HepG2 (cell line): Measurements from ENCODE around the gene CMIP. TPM values are rescaled to one million over a fixed set of nuclear protein-coding genes. Genes with fewer than 3 reads are reported as not detected.

ENCODE experiments used
- FOSL2 ChIP-seq: sonication (generic); formaldehyde crosslinking; IDR thresholded peaks from 2 replicates; pipeline ENCODE4 v1.4.0; 2020; ENCODE audit warnings: missing genetic modification reagents
- FOXJ3 ChIP-seq: sonication (generic); formaldehyde crosslinking; IDR thresholded peaks from 2 replicates; pipeline ENCODE4 v1.4.0; 2020; ENCODE audit warnings: missing genetic modification reagents, mild to moderate bottlenecking, borderline replicate concordance
- FOXP1 ChIP-seq, 2 experiments: fragments of 450-650 bp in 1 of 2; IDR thresholded peaks; 2 replicates each; pipeline ENCODE4 v1.6.1; 2017 to 2018; ENCODE audit warnings: antibody characterized with exemption in 1 of 2
- HNRNPUL1 ChIP-seq: fragments of 200-400 bp; formaldehyde crosslinking; IDR thresholded peaks from 2 replicates; pipeline ENCODE4 v1.6.1; 2017; ENCODE audit warnings: low read depth, mild to moderate bottlenecking, low read length, moderate library complexity
- KDM1A ChIP-seq: IDR thresholded peaks from 2 replicates; pipeline ENCODE4 v1.6.1; 2016; ENCODE audit warnings: missing compliant biosample characterization
- SATB2 ChIP-seq: sonication (generic); formaldehyde crosslinking; IDR thresholded peaks from 2 replicates; pipeline ENCODE4 v1.5.0; 2020; ENCODE audit warnings: missing genetic modification reagents
- TEAD3 ChIP-seq: optimal IDR thresholded peaks from 2 replicates; pipeline ENCODE3; 2016; ENCODE audit warnings: borderline replicate concordance
- TRIM24 ChIP-seq: sonication (generic); formaldehyde crosslinking; IDR thresholded peaks from 2 replicates; pipeline ENCODE4 v1.8.0; 2022; ENCODE audit warnings: mild to moderate bottlenecking, missing genetic modification reagents
- ZFP90 ChIP-seq: sonication (generic); formaldehyde crosslinking; IDR thresholded peaks from 2 replicates; pipeline ENCODE4 v1.8.0; 2022; ENCODE audit warnings: missing genetic modification reagents, mild to moderate bottlenecking, inconsistent platforms, borderline replicate concordance
- ZNF282 ChIP-seq: fragments of 450-650 bp; IDR thresholded peaks from 2 replicates; pipeline ENCODE4 v1.6.1; 2018; ENCODE audit not compliant: partially characterized antibody
- ZNF326 ChIP-seq: sonication (generic); formaldehyde crosslinking; IDR thresholded peaks from 2 replicates; pipeline ENCODE4 v1.4.0; 2020; ENCODE audit warnings: missing genetic modification reagents, borderline replicate concordance
- ZNF33A ChIP-seq: sonication (generic); formaldehyde crosslinking; IDR thresholded peaks from 2 replicates; pipeline ENCODE4 v1.5.1; 2020; ENCODE audit warnings: missing genetic modification reagents, mild to moderate bottlenecking, moderate library complexity, borderline replicate concordance
- ZNF383 ChIP-seq: sonication (generic); formaldehyde crosslinking; IDR thresholded peaks from 2 replicates; pipeline ENCODE4 v1.4.0; 2020; ENCODE audit warnings: missing genetic modification reagents, mild to moderate bottlenecking, borderline replicate concordance
- ZNF841 ChIP-seq: sonication (generic); formaldehyde crosslinking; IDR thresholded peaks from 2 replicates; pipeline ENCODE4 v1.8.1; 2023; ENCODE audit warnings: missing genetic modification reagents, borderline replicate concordance
- ZNF891 ChIP-seq: sonication (generic); formaldehyde crosslinking; IDR thresholded peaks from 2 replicates; pipeline ENCODE4 v1.5.0; 2020; ENCODE audit warnings: mild to moderate bottlenecking, missing genetic modification reagents
- ZSCAN30 ChIP-seq: sonication (generic); formaldehyde crosslinking; IDR thresholded peaks from 2 replicates; pipeline ENCODE4 v1.5.0; 2020; ENCODE audit warnings: mild to moderate bottlenecking, missing genetic modification reagents
- polyA plus RNA-seq, 8 experiments: library from polyadenylated mRNA; depleted of rRNA in 3 of 8; stranded (reverse) in 7 of 8; unstranded in 1 of 8; fragments of >200 nt; fragmentation: Illumina TruSeq in 4 of 8; extraction: Trizol in 4 of 8; gene quantifications; 2 replicates each; pipeline versions ENCODE4 v1.2.1 to v1.2.3, GENCODE V29; 2011 to 2016; ENCODE audit warnings: low read depth in 4 of 8, missing spikeins in 1 of 8, mixed read lengths in 1 of 8; ENCODE audit not compliant: insufficient read depth in 1 of 8
- total RNA-seq, 5 experiments: library from RNA; depleted of rRNA; stranded (reverse); fragments of >200 nt; fragmentation: Illumina TruSeq; extraction: Trizol; gene quantifications; 2 replicates each; pipeline ENCODE4 v1.2.3, GENCODE V29; 2016; ENCODE audit warnings: low read depth in 1 of 5
- TF ChIP-seq, protein P1 (sequence below): fragments of 450-650 bp; IDR thresholded peaks from 2 replicates; pipeline ENCODE4 v1.6.1; 2016
- TF ChIP-seq, protein P2 (sequence below): IDR thresholded peaks from 2 replicates; pipeline ENCODE4 v1.6.1; 2016; ENCODE audit warnings: control low read depth
- TF ChIP-seq, protein P3 (sequence below): sonication (generic); formaldehyde crosslinking; IDR thresholded peaks from 2 replicates; pipeline ENCODE4 v1.4.0; 2020; ENCODE audit warnings: missing genetic modification reagents, borderline replicate concordance
- TF ChIP-seq, protein P4 (sequence below): sonication (generic); formaldehyde crosslinking; IDR thresholded peaks from 2 replicates; pipeline ENCODE4 v1.8.1; 2023; ENCODE audit warnings: missing genetic modification reagents, mild to moderate bottlenecking, borderline replicate concordance
- TF ChIP-seq, protein P5 (sequence below): sonication (generic); formaldehyde crosslinking; IDR thresholded peaks from 2 replicates; pipeline ENCODE4 v1.5.1; 2020; ENCODE audit warnings: mild to moderate bottlenecking, missing genetic modification reagents, borderline replicate concordance

The CMIP gene
- total and polyA plus RNA-seq, 2 of the 13 experiments (the other 11 are each of a cell fraction or from before 2014, with no cell fraction given): 10.9 to 18.1 TPM

DNA sequence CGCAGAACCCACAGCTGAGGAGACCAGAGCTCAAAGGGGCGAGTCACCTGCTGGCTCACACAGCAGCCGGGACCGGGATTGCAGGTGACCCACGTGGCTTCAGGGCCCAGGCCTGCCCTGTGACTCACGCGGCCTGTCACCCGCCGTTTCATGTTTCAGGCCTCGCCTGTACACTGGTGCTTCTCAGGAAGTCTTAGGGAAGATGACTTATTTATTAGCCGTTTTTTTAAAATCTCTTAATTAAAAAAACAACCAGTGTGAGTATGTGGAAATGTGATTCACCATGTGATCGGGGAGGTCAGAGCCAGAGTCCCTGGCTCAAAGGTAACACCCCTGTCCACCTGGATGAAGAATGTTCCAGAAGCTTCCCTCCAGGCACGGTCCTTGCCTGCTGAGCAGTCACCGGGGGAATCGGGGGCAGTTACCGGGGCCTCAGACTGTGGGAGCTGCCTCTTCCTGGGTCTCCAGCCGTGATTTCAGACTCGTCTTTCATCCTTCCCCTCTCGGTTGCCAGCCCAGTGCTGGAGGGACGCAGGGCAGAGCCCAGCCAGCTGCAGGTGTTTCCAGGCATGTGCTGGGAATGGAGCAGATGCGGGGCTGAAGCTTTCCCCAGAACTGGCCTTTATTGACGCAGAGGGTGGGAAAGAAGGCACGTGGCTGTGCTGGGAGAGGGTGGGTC lies 49.3 kb downstream of the CMIP start (continued):
- TF ChIP-seq KDM1A (no peak), HNRNPUL1 (no peak), ZNF891 (CRISPR knock-in tag) (no peak), TRIM24 (no peak), ZNF383 (no peak), FOXP1 (IDR thresholded peaks at IDR 0.05) (no peak), FOXP1 (CRISPR knock-in tag; IDR thresholded peaks at IDR 0.05) (no peak), TEAD3 (peak; percentile 31), ZNF326 (CRISPR knock-in tag) (no peak), ZNF841 (no peak), ZFP90 (no peak), FOXJ3 (no peak), SATB2 (CRISPR knock-in tag) (no peak), ZNF282 (no peak), FOSL2 (CRISPR knock-in tag) (peak; percentile 92), ZNF33A (no peak), ZSCAN30 (CRISPR knock-in tag) (no peak)
- TF ChIP-seq, protein P1, sequence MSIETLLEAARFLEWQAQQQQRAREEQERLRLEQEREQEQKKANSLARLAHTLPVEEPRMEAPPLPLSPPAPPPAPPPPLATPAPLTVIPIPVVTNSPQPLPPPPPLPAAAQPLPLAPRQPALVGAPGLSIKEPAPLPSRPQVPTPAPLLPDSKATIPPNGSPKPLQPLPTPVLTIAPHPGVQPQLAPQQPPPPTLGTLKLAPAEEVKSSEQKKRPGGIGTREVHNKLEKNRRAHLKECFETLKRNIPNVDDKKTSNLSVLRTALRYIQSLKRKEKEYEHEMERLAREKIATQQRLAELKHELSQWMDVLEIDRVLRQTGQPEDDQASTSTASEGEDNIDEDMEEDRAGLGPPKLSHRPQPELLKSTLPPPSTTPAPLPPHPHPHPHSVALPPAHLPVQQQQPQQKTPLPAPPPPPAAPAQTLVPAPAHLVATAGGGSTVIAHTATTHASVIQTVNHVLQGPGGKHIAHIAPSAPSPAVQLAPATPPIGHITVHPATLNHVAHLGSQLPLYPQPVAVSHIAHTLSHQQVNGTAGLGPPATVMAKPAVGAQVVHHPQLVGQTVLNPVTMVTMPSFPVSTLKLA: peak; percentile 65
- TF ChIP-seq, protein P2, sequence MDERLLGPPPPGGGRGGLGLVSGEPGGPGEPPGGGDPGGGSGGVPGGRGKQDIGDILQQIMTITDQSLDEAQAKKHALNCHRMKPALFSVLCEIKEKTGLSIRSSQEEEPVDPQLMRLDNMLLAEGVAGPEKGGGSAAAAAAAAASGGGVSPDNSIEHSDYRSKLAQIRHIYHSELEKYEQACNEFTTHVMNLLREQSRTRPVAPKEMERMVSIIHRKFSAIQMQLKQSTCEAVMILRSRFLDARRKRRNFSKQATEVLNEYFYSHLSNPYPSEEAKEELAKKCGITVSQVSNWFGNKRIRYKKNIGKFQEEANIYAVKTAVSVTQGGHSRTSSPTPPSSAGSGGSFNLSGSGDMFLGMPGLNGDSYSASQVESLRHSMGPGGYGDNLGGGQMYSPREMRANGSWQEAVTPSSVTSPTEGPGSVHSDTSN (CRISPR knock-in tag): no peak
- TF ChIP-seq, protein P3, sequence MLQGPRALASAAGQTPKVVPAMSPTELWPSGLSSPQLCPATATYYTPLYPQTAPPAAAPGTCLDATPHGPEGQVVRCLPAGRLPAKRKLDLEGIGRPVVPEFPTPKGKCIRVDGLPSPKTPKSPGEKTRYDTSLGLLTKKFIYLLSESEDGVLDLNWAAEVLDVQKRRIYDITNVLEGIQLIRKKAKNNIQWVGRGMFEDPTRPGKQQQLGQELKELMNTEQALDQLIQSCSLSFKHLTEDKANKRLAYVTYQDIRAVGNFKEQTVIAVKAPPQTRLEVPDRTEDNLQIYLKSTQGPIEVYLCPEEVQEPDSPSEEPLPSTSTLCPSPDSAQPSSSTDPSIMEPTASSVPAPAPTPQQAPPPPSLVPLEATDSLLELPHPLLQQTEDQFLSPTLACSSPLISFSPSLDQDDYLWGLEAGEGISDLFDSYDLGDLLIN: no peak
- TF ChIP-seq, protein P4, sequence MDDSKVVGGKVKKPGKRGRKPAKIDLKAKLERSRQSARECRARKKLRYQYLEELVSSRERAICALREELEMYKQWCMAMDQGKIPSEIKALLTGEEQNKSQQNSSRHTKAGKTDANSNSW (CRISPR knock-in tag): no peak
- TF ChIP-seq, protein P5, sequence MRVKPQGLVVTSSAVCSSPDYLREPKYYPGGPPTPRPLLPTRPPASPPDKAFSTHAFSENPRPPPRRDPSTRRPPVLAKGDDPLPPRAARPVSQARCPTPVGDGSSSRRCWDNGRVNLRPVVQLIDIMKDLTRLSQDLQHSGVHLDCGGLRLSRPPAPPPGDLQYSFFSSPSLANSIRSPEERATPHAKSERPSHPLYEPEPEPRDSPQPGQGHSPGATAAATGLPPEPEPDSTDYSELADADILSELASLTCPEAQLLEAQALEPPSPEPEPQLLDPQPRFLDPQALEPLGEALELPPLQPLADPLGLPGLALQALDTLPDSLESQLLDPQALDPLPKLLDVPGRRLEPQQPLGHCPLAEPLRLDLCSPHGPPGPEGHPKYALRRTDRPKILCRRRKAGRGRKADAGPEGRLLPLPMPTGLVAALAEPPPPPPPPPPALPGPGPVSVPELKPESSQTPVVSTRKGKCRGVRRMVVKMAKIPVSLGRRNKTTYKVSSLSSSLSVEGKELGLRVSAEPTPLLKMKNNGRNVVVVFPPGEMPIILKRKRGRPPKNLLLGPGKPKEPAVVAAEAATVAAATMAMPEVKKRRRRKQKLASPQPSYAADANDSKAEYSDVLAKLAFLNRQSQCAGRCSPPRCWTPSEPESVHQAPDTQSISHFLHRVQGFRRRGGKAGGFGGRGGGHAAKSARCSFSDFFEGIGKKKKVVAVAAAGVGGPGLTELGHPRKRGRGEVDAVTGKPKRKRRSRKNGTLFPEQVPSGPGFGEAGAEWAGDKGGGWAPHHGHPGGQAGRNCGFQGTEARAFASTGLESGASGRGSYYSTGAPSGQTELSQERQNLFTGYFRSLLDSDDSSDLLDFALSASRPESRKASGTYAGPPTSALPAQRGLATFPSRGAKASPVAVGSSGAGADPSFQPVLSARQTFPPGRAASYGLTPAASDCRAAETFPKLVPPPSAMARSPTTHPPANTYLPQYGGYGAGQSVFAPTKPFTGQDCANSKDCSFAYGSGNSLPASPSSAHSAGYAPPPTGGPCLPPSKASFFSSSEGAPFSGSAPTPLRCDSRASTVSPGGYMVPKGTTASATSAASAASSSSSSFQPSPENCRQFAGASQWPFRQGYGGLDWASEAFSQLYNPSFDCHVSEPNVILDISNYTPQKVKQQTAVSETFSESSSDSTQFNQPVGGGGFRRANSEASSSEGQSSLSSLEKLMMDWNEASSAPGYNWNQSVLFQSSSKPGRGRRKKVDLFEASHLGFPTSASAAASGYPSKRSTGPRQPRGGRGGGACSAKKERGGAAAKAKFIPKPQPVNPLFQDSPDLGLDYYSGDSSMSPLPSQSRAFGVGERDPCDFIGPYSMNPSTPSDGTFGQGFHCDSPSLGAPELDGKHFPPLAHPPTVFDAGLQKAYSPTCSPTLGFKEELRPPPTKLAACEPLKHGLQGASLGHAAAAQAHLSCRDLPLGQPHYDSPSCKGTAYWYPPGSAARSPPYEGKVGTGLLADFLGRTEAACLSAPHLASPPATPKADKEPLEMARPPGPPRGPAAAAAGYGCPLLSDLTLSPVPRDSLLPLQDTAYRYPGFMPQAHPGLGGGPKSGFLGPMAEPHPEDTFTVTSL (CRISPR knock-in tag): no peak
